Measurements from ENCODE around the gene HNRNPAB.

- TF ChIP-seq EZH2phosphoT487 (IDR thresholded peaks at IDR 0.05; ENCODE audit: insufficient read depth, low read depth) (no peak), EZH2 (IDR thresholded peaks at IDR 0.05; ENCODE audit: insufficient read depth, poor library complexity, severe bottlenecking) (no peak)
Observed at GRCh38 chr5:178236679-178237078, 32.3 kb downstream of the HNRNPAB start.
